Testis (tissue), 2 donors: ENCODE measurements around the gene RARS2.

Source experiments
- POLR2A ChIP-seq: fragments of 450-650 bp; IDR thresholded peaks from one replicate; pipeline ENCODE4 v1.6.1; 2017; ENCODE audit warnings: antibody characterized with exemption, mild to moderate bottlenecking, moderate library complexity
- TF ChIP-seq, protein P1 (sequence below), 3 experiments: fragments of 450-650 bp in 2 of 3; fragments of 200-600 bp in 1 of 3; sonication (generic) in 1 of 3; IDR thresholded peaks; one replicate each; pipeline ENCODE4 v1.5.1; 2016 to 2019; ENCODE audit warnings: antibody characterized with exemption in 3 of 3, mild to moderate bottlenecking in 2 of 3, moderate library complexity in 1 of 3

- TF ChIP-seq, protein P1, sequence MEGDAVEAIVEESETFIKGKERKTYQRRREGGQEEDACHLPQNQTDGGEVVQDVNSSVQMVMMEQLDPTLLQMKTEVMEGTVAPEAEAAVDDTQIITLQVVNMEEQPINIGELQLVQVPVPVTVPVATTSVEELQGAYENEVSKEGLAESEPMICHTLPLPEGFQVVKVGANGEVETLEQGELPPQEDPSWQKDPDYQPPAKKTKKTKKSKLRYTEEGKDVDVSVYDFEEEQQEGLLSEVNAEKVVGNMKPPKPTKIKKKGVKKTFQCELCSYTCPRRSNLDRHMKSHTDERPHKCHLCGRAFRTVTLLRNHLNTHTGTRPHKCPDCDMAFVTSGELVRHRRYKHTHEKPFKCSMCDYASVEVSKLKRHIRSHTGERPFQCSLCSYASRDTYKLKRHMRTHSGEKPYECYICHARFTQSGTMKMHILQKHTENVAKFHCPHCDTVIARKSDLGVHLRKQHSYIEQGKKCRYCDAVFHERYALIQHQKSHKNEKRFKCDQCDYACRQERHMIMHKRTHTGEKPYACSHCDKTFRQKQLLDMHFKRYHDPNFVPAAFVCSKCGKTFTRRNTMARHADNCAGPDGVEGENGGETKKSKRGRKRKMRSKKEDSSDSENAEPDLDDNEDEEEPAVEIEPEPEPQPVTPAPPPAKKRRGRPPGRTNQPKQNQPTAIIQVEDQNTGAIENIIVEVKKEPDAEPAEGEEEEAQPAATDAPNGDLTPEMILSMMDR (IDR thresholded peaks at IDR 0.05), result no peak
- no peak for TF ChIP-seq POLR2A
Measured at GRCh38 chr6:87541041-87541440, 48.7 kb downstream of the RARS2 start.
